Astrocyte (in vitro differentiated cells and primary cell): ENCODE data around the gene SH3BGRL2. TPM values are rescaled to one million over a fixed set of nuclear protein-coding genes. Genes with fewer than 3 reads are reported as not detected.
A peak's percentile ranks its signal among the peaks of the same experiment; 100 is the strongest.

Experiments
- DNase-seq: peaks from one replicate; pipeline ENCODE4 v3.0.0-alpha.2; 2010; ENCODE audit warnings: low read depth
- FAIRE-seq: peaks from 2 replicates; lab custom pipeline; 2011; peaks lifted over from hg19 to GRCh38; lab: Jason Lieb, UNC
- H2AFZ ChIP-seq: 2 replicates; pipeline ENCODE4 v1.6.0; 2012; ENCODE audit warnings: low read depth, low read length, inconsistent platforms
- H3K27ac ChIP-seq: 2 replicates; pipeline ENCODE4 v1.5.1; 2011; ENCODE audit warnings: low read depth, low read length, inconsistent platforms
- H3K27me3 ChIP-seq: 2 replicates; pipeline ENCODE4 v1.6.0; 2011; ENCODE audit warnings: low read length, inconsistent platforms; ENCODE audit not compliant: insufficient read depth
- H3K36me3 ChIP-seq: 2 replicates; pipeline ENCODE4 v1.5.1; 2011; ENCODE audit warnings: low read length, inconsistent platforms; ENCODE audit not compliant: insufficient read depth
- H3K4me1 ChIP-seq: 2 replicates; pipeline ENCODE4 v1.5.1; 2011; ENCODE audit warnings: low read length, inconsistent platforms; ENCODE audit not compliant: insufficient read depth
- H3K4me2 ChIP-seq: 2 replicates; pipeline ENCODE4 v1.6.0; 2012; ENCODE audit warnings: low read length, inconsistent platforms
- H3K4me3 ChIP-seq: 2 replicates; pipeline ENCODE4 v1.5.1; 2011; ENCODE audit warnings: low read depth, mild to moderate bottlenecking, low read length, inconsistent platforms; ENCODE audit not compliant: insufficient read depth
- H3K79me2 ChIP-seq: 2 replicates; pipeline ENCODE4 v1.6.0; 2012; ENCODE audit warnings: mild to moderate bottlenecking, low read length, inconsistent platforms; ENCODE audit not compliant: insufficient read depth
- H3K9ac ChIP-seq: 2 replicates; pipeline ENCODE4 v1.6.0; 2012; ENCODE audit warnings: mild to moderate bottlenecking, low read length, inconsistent platforms
- H3K9me3 ChIP-seq: 2 replicates; pipeline ENCODE4 v1.5.1; 2012; ENCODE audit warnings: low read depth, mild to moderate bottlenecking, low read length, inconsistent platforms; ENCODE audit not compliant: insufficient read depth
- H4K20me1 ChIP-seq: 2 replicates; pipeline ENCODE4 v1.6.0; 2012; ENCODE audit warnings: low read length, inconsistent platforms; ENCODE audit not compliant: insufficient read depth
- H3K27ac Mint-ChIP-seq: one replicate; pipeline ENCODE4 v1.8.0; 2021; ENCODE audit warnings: mild to moderate bottlenecking, mixed read lengths; ENCODE audit not compliant: unreplicated experiment
- H3K27me3 Mint-ChIP-seq: one replicate; pipeline ENCODE4 v1.8.0; 2021; ENCODE audit warnings: low read depth, mixed read lengths; ENCODE audit not compliant: unreplicated experiment
- H3K36me3 Mint-ChIP-seq: one replicate; pipeline ENCODE4 v1.8.0; 2021; ENCODE audit warnings: low read depth, mixed read lengths; ENCODE audit not compliant: unreplicated experiment
- H3K4me1 Mint-ChIP-seq: one replicate; pipeline ENCODE4 v1.8.0; 2021; ENCODE audit warnings: low read depth, mixed read lengths; ENCODE audit not compliant: unreplicated experiment
- H3K4me3 Mint-ChIP-seq: one replicate; pipeline ENCODE4 v1.8.0; 2021; ENCODE audit warnings: mild to moderate bottlenecking, moderate library complexity, mixed read lengths; ENCODE audit not compliant: unreplicated experiment
- H3K9me3 Mint-ChIP-seq: one replicate; pipeline ENCODE4 v1.8.0; 2021; ENCODE audit warnings: mild to moderate bottlenecking, mixed read lengths; ENCODE audit not compliant: unreplicated experiment
- EZH2 ChIP-seq: IDR thresholded peaks from 2 replicates; pipeline ENCODE4 v1.6.1; 2012; ENCODE audit warnings: mild to moderate bottlenecking, low read length, inconsistent platforms; ENCODE audit not compliant: insufficient read depth
- total RNA-seq: library from RNA; stranded (reverse); gene quantifications from 2 replicates; pipeline ENCODE4 v1.2.1, GENCODE V29; 2021
- TF ChIP-seq, protein P1 (sequence below): IDR thresholded peaks from 2 replicates; pipeline ENCODE4 v1.5.1; 2011; ENCODE audit warnings: low read depth, mild to moderate bottlenecking, inconsistent platforms, low read length, moderate library complexity; ENCODE audit not compliant: insufficient read depth

Gene SH3BGRL2
- total RNA-seq, 1 donor from 2014 or later: 15.9 TPM

DNA sequence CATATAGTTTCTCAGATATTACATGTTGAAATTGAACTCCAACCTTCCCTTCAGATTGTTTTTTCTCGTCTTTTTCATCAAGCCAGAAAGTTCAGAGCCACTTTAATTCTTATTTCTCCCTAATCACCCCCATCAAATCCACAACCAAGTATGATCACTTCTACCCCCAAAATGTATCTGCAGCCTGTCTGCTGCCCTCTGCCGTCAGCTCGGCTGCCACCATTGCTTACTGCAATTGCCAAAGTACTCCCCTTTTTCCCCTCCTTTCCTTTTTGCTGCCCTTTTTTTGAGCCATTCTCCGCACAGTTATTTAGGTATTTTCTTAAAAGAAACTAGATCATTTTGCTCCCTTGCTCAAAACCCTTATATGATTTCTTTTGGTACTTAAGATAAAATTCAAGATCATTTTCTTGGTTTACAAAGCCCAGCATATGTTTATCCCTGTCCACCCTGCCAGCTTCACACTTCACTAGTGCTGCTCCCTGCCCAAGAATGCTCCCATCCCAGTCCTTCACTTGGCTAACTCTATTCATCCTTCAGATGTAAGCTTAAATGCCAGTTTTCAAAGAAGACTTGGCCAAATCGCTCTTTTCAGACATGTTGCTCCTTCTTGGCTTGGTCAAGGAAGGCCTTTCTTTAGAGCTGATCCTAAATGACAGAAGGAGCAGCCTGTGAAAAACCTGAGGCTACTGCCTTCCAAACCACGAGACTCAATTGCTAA lies 63.7 kb downstream of the SH3BGRL2 start:
- H3K4me3 Mint-ChIP-seq: no peak overlapping the region
- Histone ChIP-seq H3K4me2 (no peak overlapping the region), H4K20me1 (peaks cover 4% of the 10 kb centered on the region), H3K9ac (no peak overlapping the region), H3K27me3 (no peaks in the 10 kb centered on the region), H2AFZ (no peak overlapping the region), H3K79me2 (no peaks in the 10 kb centered on the region), H3K27ac (no peak overlapping the region), H3K36me3 (no peaks in the 10 kb centered on the region), H3K4me1 (no peaks in the 10 kb centered on the region), H3K4me3 (no peak overlapping the region), H3K9me3 (no peaks in the 10 kb centered on the region)
- no peaks in the 10 kb centered on the region for H3K27me3 Mint-ChIP-seq
- peaks cover 1% of the 10 kb centered on the region for H3K36me3 Mint-ChIP-seq
- FAIRE-seq (no peak), DNase-seq (no peak)
- no peak overlapping the region for H3K27ac Mint-ChIP-seq
- H3K4me1 Mint-ChIP-seq: no peaks in the 10 kb centered on the region
- TF ChIP-seq, protein P1, sequence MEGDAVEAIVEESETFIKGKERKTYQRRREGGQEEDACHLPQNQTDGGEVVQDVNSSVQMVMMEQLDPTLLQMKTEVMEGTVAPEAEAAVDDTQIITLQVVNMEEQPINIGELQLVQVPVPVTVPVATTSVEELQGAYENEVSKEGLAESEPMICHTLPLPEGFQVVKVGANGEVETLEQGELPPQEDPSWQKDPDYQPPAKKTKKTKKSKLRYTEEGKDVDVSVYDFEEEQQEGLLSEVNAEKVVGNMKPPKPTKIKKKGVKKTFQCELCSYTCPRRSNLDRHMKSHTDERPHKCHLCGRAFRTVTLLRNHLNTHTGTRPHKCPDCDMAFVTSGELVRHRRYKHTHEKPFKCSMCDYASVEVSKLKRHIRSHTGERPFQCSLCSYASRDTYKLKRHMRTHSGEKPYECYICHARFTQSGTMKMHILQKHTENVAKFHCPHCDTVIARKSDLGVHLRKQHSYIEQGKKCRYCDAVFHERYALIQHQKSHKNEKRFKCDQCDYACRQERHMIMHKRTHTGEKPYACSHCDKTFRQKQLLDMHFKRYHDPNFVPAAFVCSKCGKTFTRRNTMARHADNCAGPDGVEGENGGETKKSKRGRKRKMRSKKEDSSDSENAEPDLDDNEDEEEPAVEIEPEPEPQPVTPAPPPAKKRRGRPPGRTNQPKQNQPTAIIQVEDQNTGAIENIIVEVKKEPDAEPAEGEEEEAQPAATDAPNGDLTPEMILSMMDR: peak; percentile 22
- no peak for TF ChIP-seq EZH2
- H3K9me3 Mint-ChIP-seq: no peaks in the 10 kb centered on the region

DNA sequence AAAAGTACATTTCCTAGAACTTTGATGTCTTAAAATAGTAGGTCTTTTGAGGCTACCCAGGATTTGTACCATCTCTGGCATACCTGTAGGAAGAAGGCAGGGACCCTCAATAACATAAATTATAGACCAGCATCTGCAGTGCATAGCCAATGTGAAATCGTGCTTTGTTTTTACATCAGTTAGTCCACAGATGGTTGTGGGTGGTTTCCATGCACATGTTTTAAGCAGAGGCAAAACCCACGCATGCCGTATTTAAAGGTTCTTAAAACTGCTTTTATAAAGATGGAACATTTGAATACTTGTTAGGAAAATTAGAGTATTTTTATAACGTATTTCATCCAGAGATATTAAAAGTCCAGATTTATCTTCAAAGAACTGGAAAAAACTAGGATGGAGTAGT lies 66.3 kb downstream of the SH3BGRL2 start:
- peaks cover 4% of the 10 kb centered on the region for H4K20me1 ChIP-seq
- DNase-seq (no peak), FAIRE-seq (no peak)
- no peaks in the 10 kb centered on the region for H3K36me3 ChIP-seq
- H3K9ac ChIP-seq: no peak overlapping the region
- H3K36me3 Mint-ChIP-seq: no peaks in the 10 kb centered on the region
- no peak overlapping the region for H3K4me3 ChIP-seq
- no peak overlapping the region for H3K27ac Mint-ChIP-seq
- H3K27ac ChIP-seq: no peak overlapping the region
- no peak for TF ChIP-seq EZH2
- TF ChIP-seq, protein P1: no peak
- no peak overlapping the region for H2AFZ ChIP-seq
- no peak overlapping the region for H3K4me2 ChIP-seq
- no peaks in the 10 kb centered on the region for H3K9me3 ChIP-seq
- no peak overlapping the region for H3K4me3 Mint-ChIP-seq
- no peaks in the 10 kb centered on the region for H3K9me3 Mint-ChIP-seq
- no peaks in the 10 kb centered on the region for H3K4me1 Mint-ChIP-seq
- no peaks in the 10 kb centered on the region for H3K79me2 ChIP-seq
- no peaks in the 10 kb centered on the region for H3K27me3 Mint-ChIP-seq
- no peaks in the 10 kb centered on the region for H3K4me1 ChIP-seq
- H3K27me3 ChIP-seq: no peaks in the 10 kb centered on the region

DNA sequence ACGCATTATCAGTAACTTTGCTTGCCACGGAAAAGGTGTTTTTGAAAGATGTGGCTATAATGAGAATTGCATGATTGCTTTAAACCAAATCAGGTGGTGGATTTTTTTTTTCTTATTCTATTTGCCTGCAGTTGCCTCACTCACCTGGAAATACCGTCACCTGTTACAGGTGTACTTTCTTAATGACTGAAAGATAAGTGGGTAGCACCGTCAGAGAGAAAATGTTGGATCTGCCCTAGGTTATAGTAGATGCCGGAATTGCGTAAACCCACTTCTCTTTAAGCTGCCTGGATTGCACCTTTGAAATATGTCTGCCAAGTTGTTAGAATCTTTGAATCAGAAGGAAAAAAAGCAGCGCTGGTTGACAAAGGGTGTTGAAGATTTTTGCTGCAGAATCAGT lies 68.5 kb downstream of the SH3BGRL2 start:
- no peaks in the 10 kb centered on the region for H3K27me3 ChIP-seq
- DNase-seq (no peak), FAIRE-seq (no peak)
- H3K4me1 ChIP-seq: no peaks in the 10 kb centered on the region
- TF ChIP-seq, protein P1: no peak
- no peak for TF ChIP-seq EZH2
- no peaks in the 10 kb centered on the region for H3K79me2 ChIP-seq
- no peak overlapping the region for H2AFZ ChIP-seq
- no peaks in the 10 kb centered on the region for H3K9me3 ChIP-seq
- H3K9ac ChIP-seq: no peak overlapping the region
- H3K27ac Mint-ChIP-seq: no peak overlapping the region
- no peaks in the 10 kb centered on the region for H3K9me3 Mint-ChIP-seq
- no peaks in the 10 kb centered on the region for H3K36me3 Mint-ChIP-seq
- no peaks in the 10 kb centered on the region for H3K27me3 Mint-ChIP-seq
- no peaks in the 10 kb centered on the region for H4K20me1 ChIP-seq
- no peak overlapping the region for H3K4me3 Mint-ChIP-seq
- no peak overlapping the region for H3K27ac ChIP-seq
- no peaks in the 10 kb centered on the region for H3K36me3 ChIP-seq
- H3K4me3 ChIP-seq: no peak overlapping the region
- no peaks in the 10 kb centered on the region for H3K4me1 Mint-ChIP-seq
- H3K4me2 ChIP-seq: no peak overlapping the region
